MM.1S (cell line): ENCODE measurements around the gene ADCK1.

Experiments
- EZH2 ChIP-seq: fragments of 300-600 bp; sonication (generic); optimal IDR thresholded peaks from 2 replicates; pipeline ENCODE3; 2017; ENCODE audit warnings: low read depth, mild to moderate bottlenecking, antibody characterized with exemption, low read length, mixed read lengths
- EZH2phosphoT487 ChIP-seq: fragments of 300-600 bp; sonication (generic); IDR thresholded peaks from 2 replicates; pipeline ENCODE4 v1.6.1; 2018; ENCODE audit warnings: antibody characterized with exemption, low read length
- TF ChIP-seq, protein P1 (sequence below): fragments of 300-600 bp; sonication (generic); IDR thresholded peaks from 2 replicates; pipeline ENCODE4 v1.5.1; 2016; ENCODE audit warnings: antibody characterized with exemption, low read length, mixed read lengths

DNA sequence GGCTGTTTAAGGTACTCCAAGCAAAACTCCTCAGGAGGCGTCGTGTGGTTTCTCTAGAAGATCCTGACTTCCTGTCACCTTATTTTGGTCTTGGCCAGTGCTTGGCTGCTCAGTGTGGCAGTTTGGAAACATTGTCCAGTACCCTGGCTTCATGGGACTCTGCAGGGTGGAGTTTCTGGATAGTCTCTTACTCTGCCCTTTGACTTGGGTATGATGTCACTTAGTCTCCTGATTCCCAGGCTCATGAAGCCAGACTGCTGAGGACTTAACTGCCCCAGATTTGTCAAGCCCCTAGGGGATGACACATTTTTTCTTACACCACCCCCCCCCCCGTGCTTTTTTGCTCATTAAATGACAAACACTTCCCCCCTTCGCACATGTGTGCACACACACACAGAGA lies 82.7 kb downstream of the ADCK1 start:
- TF ChIP-seq EZH2, result no peak
- TF ChIP-seq, protein P1, sequence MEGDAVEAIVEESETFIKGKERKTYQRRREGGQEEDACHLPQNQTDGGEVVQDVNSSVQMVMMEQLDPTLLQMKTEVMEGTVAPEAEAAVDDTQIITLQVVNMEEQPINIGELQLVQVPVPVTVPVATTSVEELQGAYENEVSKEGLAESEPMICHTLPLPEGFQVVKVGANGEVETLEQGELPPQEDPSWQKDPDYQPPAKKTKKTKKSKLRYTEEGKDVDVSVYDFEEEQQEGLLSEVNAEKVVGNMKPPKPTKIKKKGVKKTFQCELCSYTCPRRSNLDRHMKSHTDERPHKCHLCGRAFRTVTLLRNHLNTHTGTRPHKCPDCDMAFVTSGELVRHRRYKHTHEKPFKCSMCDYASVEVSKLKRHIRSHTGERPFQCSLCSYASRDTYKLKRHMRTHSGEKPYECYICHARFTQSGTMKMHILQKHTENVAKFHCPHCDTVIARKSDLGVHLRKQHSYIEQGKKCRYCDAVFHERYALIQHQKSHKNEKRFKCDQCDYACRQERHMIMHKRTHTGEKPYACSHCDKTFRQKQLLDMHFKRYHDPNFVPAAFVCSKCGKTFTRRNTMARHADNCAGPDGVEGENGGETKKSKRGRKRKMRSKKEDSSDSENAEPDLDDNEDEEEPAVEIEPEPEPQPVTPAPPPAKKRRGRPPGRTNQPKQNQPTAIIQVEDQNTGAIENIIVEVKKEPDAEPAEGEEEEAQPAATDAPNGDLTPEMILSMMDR, result no peak
- TF ChIP-seq EZH2phosphoT487, result no peak
